T47D (cell line): Measurements from ENCODE around the gene LCK.
A peak's percentile ranks its signal among the peaks of the same experiment; 100 is the strongest.
"Not testable (repeated sequence)": the region's sequence is repeated elsewhere in the genome, so short reads cannot be mapped to it uniquely, and the experiment has no call there.

ENCODE experiments used
- DNase-seq, 2 experiments: peaks; one replicate each; pipeline versions ENCODE4 v3.0.0 to v3.0.0-alpha.2; 2011 to 2012; ENCODE audit warnings: low read depth in 1 of 2, low spot score in 1 of 2
- JUND ChIP-seq: IDR thresholded peaks from 2 replicates; pipeline ENCODE4 v1.6.1; 2012; ENCODE audit warnings: low read depth
- in situ Hi-C: cut with HindIII; loops from 2 replicates; pipeline ENCODE4 v1.10.0; 2016; ENCODE audit warnings: low sequenced_read_pairs, low pct_unique_long_range_greater_than_20kb

LCK gene

DNA sequence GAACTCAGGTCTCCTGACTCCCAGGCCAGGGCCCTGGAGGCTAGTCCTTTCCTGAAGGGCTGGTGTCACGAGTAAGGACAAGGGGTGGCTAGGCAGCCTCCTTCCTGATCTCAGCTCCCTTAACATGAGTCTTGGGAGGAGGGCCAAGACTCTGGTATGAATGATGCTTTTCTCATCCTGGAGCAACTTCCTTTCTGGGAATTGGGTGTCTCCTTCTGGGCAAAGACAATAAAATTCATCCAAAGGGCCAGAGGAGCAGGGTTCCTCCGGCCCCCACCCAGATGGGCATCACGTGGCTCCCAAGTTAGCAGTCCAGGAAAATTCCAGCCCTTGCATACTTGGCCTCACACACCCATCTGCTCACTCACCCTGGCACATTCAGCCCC, 4.2 kb upstream of the LCK start, which contains the start of gene FAM167B:
FAM167B (plus strand) TSS at position 335 of the 386 bp plus-strand sequence. CDS start 200 bp downstream, outside the sequence.
- TF ChIP-seq JUND, result no peak
- no peak for DNase-seq
- in situ Hi-C loops, result no loop called here

DNA sequence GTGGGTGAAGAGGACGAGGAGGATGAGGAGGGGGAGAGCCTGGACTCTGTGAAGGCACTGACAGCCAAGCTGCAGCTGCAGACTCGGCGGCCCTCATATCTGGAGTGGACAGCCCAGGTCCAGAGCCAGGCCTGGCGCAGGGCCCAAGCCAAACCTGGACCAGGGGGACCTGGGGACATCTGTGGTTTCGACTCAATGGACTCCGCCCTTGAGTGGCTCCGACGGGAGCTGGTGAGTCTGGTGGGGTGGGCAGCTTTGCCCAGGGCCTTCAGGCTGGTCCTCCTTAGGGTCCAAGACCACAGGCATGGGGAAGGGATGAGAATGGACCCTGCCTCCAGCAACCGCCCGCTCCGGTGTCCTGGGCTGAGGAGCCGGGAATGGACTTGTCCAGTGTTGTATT, 3.6 kb upstream of the LCK start:
- DNase-seq, result no peak
- no peak for TF ChIP-seq JUND
- in situ Hi-C loops, result no loop called here

DNA sequence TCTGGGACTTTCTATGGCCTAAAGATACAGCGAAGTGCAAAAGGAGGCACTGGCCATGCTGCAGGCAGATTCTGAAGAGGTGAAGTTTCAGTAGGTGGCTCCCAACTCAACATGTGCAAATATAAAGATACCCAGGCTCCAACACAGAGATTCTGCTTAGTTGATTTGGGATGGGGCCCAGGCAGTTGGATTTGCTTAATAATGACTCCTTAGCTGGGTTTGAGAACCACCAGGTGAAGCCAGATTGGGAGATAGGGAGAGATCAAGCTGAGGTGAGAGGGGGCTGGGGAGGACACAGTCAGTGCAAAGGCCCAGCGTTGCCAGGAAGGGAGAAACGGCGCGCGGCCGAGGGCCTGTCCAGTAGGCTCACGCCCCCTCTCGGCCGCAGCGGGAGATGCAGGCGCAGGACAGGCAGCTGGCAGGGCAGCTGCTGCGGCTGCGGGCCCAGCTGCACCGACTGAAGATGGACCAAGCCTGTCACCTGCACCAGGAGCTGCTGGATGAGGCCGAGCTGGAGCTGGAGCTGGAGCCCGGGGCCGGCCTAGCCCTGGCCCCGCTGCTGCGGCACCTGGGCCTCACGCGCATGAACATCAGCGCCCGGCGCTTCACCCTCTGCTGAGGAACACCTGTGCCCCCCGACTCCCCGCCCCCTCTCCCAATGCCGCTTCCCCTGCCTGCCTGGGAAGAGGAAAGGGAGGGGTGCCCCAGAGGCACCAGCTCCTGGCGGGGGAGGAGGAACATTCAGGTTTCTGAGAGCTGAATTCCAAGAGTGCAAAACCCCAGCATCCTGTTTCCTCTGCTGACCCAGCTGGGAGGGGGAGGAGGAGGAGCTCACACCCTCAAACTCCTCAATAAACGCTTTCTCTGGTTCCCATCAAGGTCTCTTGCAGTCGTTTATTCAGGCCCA, 2.8 kb upstream of the LCK start:
- in situ Hi-C loops, result no loop called here
- DNase-seq, result peak; percentile 53 to 65
- TF ChIP-seq JUND, result no peak

DNA sequence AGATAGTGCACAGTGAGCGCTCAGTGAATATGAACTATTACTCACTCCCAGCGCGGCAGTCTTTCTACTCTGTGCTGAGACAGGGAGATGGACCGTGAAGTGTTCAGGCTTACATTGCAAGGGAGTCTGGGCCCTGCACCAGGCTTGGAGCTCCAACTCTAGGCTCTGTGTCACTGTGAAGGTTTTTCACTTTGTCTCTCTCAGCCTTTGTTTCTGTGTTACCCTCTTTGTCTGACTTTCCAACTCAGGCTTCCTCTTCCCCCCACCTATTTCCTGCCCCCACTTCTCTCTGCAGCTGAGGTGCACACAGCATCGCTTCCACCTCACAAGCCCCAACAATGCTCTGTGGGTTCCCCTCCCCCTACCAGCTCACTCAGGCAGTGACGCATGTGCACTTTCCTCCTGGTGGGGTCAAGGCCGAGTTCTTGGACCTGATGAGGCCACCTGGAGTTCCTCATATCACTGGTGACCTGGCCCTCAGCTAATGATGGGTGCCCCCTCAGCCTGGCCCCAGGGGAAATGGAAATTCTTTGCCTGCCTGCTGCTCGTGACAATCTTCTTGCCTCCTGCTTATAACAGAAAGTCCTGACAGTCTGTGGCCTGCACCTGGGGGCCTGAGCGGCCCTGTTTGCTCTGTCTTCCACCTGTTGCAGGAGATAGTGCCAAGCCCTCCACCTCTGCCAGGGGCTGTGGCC, 1.1 kb upstream of the LCK start:
- TF ChIP-seq JUND, result no peak
- in situ Hi-C loops, result no loop called here
- no peak for DNase-seq

DNA sequence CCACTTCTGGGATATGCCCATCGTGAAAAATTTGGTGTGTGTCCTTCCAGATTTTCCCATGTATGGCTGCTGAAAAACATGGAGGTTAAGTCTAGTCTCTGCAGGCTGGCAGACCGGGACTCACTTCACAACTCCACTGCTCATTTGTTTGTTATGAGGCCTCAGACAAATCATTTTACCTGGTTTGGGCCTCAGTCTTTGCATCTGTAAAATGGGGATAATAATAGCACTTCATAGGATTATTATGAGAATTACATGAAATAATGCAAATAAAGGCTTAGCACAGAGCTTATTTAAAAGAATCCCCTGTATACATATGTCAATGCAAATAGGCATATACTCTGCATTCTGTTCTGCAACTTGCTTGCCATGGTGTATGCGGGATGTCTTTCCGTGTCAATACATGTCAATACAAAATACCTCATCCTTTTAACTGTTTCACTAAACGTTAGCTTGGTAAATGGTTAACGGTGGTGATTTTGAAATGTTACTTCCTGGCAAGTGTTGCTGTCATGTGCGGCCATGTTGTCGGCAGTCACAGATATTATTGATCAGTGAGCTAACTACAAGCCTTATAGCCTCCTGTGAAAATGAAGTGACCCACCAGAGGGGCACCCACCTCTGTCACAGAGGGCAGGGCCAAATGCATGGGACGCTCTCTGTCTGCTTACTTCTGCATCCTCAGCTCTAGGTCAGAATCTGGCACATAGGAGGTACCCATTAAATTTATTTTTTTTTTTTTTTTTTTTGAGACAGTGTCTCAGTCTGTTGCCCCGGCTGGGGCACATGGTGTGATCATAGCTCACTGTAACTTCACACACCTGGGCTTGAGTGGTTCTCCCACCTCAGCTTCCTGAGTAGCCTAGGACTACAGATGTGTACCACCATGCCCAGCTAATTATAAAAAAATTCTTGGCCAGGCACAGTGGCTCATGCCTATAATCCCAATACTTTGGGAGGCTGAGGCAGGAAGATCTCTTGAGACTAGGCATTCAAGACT, 4.3 kb downstream of the LCK start:
- no peak for DNase-seq
- no peak for TF ChIP-seq JUND
- in situ Hi-C loops, result no loop called here

DNA sequence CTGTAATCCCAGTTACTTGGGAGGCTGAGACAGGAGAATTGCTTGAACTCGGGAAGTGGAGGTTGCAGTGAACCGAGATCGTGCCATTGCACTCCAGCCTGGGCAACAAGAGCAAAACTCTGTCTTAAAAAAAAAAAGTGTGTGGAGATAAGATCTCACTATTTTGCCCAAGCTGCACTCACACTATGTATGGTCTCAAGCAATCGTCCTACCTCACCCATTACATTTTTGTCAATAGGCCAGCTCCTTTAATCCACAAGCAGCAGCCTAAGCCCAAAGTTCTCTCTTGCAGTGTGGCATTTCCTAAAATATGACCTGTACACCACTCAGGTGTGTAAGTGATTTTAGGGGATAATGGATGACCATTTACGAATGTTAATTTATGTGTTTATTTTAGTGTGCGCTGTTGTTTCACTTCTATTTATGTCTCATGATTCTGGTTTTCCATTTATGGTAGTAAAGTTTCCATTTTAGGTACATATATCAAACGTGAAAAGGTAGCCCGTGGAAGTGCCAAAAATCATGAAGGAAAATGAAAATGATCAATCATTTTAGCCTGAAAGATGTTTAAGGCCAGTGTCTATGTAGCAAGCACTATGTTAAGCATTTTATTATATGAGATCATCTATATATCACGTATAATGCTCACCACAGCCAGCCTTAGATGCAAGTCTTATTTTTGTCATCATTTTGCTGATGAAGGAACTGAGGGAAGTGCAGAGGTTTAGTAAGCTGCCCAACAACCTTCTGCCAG, 5.6 kb downstream of the LCK start:
- in situ Hi-C loops, result no loop called here
- no peak for TF ChIP-seq JUND

DNA sequence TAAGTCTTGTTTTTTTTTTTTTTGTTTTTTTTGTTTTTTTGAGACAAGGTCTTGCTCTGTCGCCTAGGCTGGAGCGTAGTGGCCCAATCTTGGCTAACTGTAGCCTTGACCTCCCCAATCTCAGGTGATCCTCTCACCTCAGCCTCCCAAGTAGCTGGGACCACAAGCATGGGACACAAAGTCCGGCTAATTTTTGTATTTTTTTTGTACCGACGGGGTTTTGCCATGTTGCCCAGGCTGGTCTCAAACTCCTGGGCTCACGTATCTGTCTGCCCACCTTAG, 6.1 kb downstream of the LCK start:
- in situ Hi-C loops, result no loop called here
- no peak for DNase-seq

More for the DNA sequence above, 5.6 kb downstream of the LCK start:
- DNase-seq, result no peak

DNA sequence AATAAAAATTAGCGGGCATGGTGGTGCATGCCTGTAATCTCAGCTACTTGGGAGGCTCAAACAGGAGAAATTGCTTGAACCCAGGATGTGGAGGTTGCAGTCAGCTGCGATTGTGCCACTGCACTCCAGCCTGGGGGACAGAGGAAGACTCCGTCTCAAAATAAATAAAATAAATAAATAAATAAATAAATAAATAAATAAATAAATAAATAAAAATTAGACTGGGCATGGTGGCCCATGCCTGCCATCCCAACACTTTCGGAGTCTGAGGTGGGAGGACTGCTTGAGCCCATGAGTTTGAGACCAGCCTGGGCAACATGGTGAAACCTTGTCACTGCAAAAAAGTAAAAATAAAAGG, 12.2 kb downstream of the LCK start:
- DNase-seq, in situ Hi-C loops: not testable (repeated sequence)

More for the DNA sequence above, 6.1 kb downstream of the LCK start:
- no peak for TF ChIP-seq JUND

DNA sequence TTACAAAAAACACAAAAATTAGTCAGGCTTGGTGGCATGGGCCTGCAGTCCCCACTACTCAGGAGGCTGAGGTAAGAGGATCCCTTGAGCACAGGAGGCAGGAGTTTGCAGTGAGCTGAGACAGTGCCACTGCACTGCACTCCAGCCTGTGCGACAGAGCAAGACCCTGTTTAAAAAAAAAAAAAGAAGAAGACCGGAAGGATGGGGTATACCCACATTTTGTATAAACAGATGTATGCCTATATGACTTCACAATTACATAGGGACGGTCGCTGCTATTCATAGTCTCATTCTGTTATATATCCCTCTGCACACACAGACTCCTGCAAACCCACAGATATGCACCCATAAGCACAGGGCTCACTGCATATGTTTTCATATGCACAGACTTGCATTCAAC, 12.7 kb downstream of the LCK start:
- TF ChIP-seq JUND, result no peak
- in situ Hi-C loops, result no loop called here
- DNase-seq, result no peak

DNA sequence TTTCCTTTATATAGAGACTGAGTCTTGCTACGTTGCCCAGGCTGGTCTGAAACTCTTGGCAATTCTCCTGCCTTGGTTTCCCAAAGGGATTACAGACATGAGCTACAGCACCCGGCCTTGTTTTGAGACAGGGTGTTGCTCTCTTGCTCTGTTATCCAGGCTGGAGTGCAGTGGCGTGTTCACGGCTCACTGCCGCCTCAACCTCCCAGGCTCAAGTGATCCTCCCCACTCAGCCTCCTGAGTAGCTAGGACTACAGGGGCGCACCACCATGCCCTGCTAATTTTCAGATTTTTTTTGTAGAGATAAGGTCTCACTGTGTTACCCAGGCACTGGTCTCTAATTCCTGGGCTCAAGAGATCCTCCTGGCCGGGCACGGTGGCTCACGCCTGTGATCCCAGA, 14.8 kb downstream of the LCK start:
- in situ Hi-C loops, result no loop called here
- no peak for TF ChIP-seq JUND
- no peak for DNase-seq

DNA sequence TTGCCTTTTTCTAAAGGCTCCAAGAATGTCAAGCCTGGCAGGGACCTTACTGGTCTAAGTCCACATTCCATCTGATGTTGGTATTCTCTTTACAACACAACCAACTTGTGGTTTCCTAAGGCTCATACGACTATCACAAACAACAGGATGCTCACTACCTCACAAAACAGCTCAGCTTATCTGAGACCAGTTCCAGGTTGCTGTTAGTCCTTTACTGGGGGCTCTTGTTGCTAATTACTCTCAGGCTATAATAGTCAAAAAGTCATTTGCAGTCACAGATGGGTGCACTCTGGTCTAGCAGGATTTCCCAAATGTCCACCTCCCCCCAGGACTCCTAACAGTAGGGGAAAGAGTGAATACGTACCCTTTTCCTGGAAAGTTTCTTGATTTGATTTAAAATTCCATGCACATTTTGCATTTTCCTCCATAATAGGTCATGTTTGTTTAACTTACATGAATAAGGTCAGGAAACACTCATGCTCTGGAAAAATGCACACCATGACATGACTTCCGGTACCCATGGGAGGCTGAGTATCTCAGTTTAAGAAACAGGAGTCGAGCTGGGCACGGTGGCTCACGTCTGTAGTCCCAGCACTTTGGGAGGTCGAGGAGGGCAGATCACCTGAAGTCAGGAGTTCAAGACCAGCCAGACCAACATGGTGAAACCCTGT, 16.0 kb downstream of the LCK start:
- TF ChIP-seq JUND, result no peak
- DNase-seq, result peak in 1 of 2 experiments; percentile 8
- in situ Hi-C loops, result no loop called here

DNA sequence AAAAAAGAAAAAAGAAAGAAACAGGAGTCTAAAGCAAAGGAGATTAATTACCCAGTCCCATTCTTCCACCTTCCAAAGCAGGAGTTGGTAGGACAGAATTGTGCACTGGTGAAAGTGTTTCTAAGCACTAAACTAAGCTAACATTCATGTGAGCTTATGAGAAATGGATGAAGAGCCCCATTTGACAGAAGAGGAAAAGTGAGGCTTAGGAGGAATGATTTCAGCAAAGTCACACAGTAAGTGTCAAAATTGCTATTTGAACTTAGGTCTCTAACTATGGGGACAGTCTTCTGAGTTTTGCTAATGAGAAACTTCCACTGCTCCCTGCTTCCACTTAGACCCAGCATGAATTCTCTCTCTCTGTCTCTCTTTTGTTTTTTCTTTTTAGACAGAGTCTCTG, 18.7 kb downstream of the LCK start:
- no peak for DNase-seq
- in situ Hi-C loops, result no loop called here
- TF ChIP-seq JUND, result no peak
